Measurements from ENCODE around the gene PPP1R37. TPM values are rescaled to one million over a fixed set of nuclear protein-coding genes. Genes with fewer than 3 reads are reported as not detected.

The PPP1R37 gene
- total RNA-seq, 3 donors from 2014 or later (not counting 1 experiment from before 2014, with no cell fraction given) = 23.8 to 29.3 (median 25.0) TPM

DNA sequence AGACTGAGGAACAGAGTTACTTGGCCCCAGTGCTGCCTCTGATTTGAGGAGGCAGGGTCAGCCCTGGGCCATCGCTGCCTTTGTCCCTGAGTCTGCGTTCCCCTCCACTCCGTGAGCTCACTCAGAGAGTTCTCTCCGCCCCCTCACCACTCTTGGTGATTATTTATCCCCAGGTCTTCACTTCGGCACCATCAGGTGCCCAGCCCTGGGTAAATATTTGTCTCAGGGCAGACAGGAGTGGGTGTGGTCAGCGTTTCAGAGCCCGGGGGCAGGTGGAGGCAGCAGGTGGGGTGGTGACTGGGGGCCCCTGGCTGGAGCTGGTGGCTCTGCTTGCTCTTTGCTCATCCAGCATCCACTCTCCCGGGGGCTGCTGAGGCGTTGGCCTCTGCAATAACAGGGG lies 20.6 kb downstream of the PPP1R37 start:
- ATAC-seq = no peak
- no peak overlapping the region for H3K27ac Mint-ChIP-seq

GRCh38 chr19:45114116-45114515 lies 21.1 kb downstream of the PPP1R37 start:
- intact Hi-C loops (cut with micrococcal nuclease) = no loop called here
- Histone ChIP-seq H3K9me3 (ENCODE audit: control insufficient read depth, insufficient read depth, low read length) (no peaks in the 10 kb centered on the region), H3K27ac (ENCODE audit: low read length) (no peak overlapping the region), H3K4me3 (ENCODE audit: low read length) (no peak overlapping the region), H3K36me3 (ENCODE audit: control insufficient read depth, insufficient read depth, low read length) (no peaks in the 10 kb centered on the region), H3K27me3 (ENCODE audit: control insufficient read depth, insufficient read depth, low read length) (no peaks in the 10 kb centered on the region), H3K4me1 (ENCODE audit: control insufficient read depth, insufficient read depth, low read length) (peaks cover 33% of the 10 kb centered on the region)
- H3K27me3 Mint-ChIP-seq (ENCODE audit: low read depth in 2 of 2) = no peaks in the 10 kb centered on the region
- H3K4me3 Mint-ChIP-seq = no peak overlapping the region
- no peak for DNase-seq
- H3K9me3 Mint-ChIP-seq = no peaks in the 10 kb centered on the region
- ATAC-seq = no peak
- 74% methylated on average over 3 of the region's 4 CpGs for WGBS (ENCODE audit: insufficient coverage)
- TF ChIP-seq CTCF (IDR thresholded peaks at IDR 0.05) = no peak
- peaks cover 16 to 45% of the 10 kb centered on the region in 2 donors for H3K4me1 Mint-ChIP-seq
- no peak overlapping the region for H3K27ac Mint-ChIP-seq
- no peaks in the 10 kb centered on the region for H3K36me3 Mint-ChIP-seq

More for the DNA sequence above, 20.6 kb downstream of the PPP1R37 start:
- no peak for TF ChIP-seq CTCF (IDR thresholded peaks at IDR 0.05)
- H3K4me1 Mint-ChIP-seq = peaks cover 12 to 43% of the 10 kb centered on the region in 2 donors
- no peaks in the 10 kb centered on the region for H3K27me3 ChIP-seq (ENCODE audit: control insufficient read depth, insufficient read depth, low read length)
- no peaks in the 10 kb centered on the region for H3K27me3 Mint-ChIP-seq (ENCODE audit: low read depth in 2 of 2)
- no peak overlapping the region for H3K4me3 ChIP-seq (ENCODE audit: low read length)
- no peak overlapping the region for H3K4me3 Mint-ChIP-seq
- no peaks in the 10 kb centered on the region for H3K9me3 Mint-ChIP-seq
- H3K4me1 ChIP-seq (ENCODE audit: control insufficient read depth, insufficient read depth, low read length) = peaks cover 28% of the 10 kb centered on the region
- intact Hi-C loops (cut with micrococcal nuclease) = no loop called here
- no peaks in the 10 kb centered on the region for H3K9me3 ChIP-seq (ENCODE audit: control insufficient read depth, insufficient read depth, low read length)
- no peak for DNase-seq
- 81% methylated on average over 9 of the region's 9 CpGs for WGBS (ENCODE audit: insufficient coverage)
- no peak overlapping the region for H3K27ac ChIP-seq (ENCODE audit: low read length)
- no peaks in the 10 kb centered on the region for H3K36me3 ChIP-seq (ENCODE audit: control insufficient read depth, insufficient read depth, low read length)
- H3K36me3 Mint-ChIP-seq = no peaks in the 10 kb centered on the region

DNA sequence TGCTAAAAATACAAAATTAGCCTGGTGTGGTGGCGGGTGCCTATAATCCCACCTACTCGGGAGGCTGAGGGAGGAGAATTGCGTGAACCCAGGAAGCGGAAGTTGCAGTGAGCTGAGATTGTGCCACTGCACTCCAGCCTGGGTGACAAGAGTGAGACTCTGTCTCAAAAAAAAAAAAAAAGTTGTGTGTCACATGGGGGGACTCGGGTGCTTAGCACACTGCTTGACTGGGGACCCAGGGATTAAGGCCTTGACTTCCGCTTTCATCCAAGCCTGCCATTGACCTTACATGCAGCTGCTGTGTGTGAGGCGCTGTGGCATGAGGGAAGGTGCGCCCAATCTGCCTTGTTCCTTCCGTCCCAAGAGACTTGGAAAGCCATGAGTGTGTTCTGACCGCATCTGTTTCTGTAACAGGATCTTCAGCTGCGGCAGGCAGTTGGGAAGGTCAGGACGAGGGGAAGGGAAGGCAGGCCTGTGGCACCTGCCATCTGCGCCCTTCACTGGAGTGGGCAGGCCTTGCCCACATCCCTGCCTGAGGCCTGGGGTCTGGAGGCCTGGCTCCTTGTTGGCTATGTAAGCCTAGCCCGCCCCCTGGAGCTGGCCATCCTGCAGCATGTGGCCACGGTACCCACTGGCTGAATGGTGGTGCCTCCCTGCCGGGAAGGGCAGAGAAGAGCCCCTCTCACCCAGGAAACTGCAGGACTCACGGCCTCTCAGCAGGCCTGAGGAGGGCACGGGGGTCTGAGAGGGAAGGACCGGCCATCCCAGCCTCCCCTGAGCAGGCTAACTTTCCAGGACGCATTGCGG lies 23.0 kb downstream of the PPP1R37 start:
- Mint-ChIP-seq H3K27ac (peak overlapping the region in 1 of 2 donors; percentile 59), H3K4me3 (no peak overlapping the region), H3K9me3 (no peaks in the 10 kb centered on the region), H3K4me1 (peaks cover 21 to 40% of the 10 kb centered on the region in 2 donors), H3K36me3 (no peaks in the 10 kb centered on the region), H3K27me3 (ENCODE audit: low read depth in 2 of 2) (no peaks in the 10 kb centered on the region)
- intact Hi-C loops (cut with micrococcal nuclease) = no loop called here
- WGBS (ENCODE audit: insufficient coverage) = 83% methylated on average over 21 of the region's 21 CpGs
- Histone ChIP-seq H3K4me3 (ENCODE audit: low read length) (no peak overlapping the region), H3K36me3 (ENCODE audit: control insufficient read depth, insufficient read depth, low read length) (no peaks in the 10 kb centered on the region), H3K4me1 (ENCODE audit: control insufficient read depth, insufficient read depth, low read length) (peaks cover 41% of the 10 kb centered on the region), H3K27ac (ENCODE audit: low read length) (no peak overlapping the region), H3K9me3 (ENCODE audit: control insufficient read depth, insufficient read depth, low read length) (no peaks in the 10 kb centered on the region), H3K27me3 (ENCODE audit: control insufficient read depth, insufficient read depth, low read length) (no peaks in the 10 kb centered on the region)
- no peak for ATAC-seq
- no peak for DNase-seq
- TF ChIP-seq CTCF (IDR thresholded peaks at IDR 0.05) = no peak

Data from natural killer cell (primary cell).